HepG2 (cell line): ENCODE data around the gene ZNF653. TPM values are rescaled to one million over a fixed set of nuclear protein-coding genes. Genes with fewer than 3 reads are reported as not detected.

Experiments used
- AFF4 ChIP-seq: sonication (generic); formaldehyde crosslinking; IDR thresholded peaks from 2 replicates; pipeline ENCODE4 v1.4.0; 2020; ENCODE audit warnings: missing genetic modification reagents
- BHLHE40 ChIP-seq: IDR thresholded peaks from 2 replicates; pipeline ENCODE4 v1.6.1; 2011; ENCODE audit warnings: low read length, improper control_type of control experiment
- CERS6 ChIP-seq: sonication (generic); formaldehyde crosslinking; IDR thresholded peaks from 2 replicates; pipeline ENCODE4 v1.5.0; 2020; ENCODE audit warnings: missing genetic modification reagents
- EHMT2 ChIP-seq: fragments of 200-600 bp; sonication (generic); IDR thresholded peaks from 2 replicates; pipeline ENCODE4 v1.7.0; 2017; ENCODE audit warnings: antibody characterized with exemption, low read depth, low read length, borderline replicate concordance
- HMG20A ChIP-seq: IDR thresholded peaks from 2 replicates; pipeline ENCODE4 v1.6.1; 2016; ENCODE audit warnings: borderline replicate concordance
- HNF4A ChIP-seq: sonication (generic); formaldehyde crosslinking; IDR thresholded peaks from 2 replicates; pipeline ENCODE4 v1.4.0; 2020; ENCODE audit warnings: missing genetic modification reagents
- KIAA2018 ChIP-seq: sonication (generic); formaldehyde crosslinking; IDR thresholded peaks from 2 replicates; pipeline ENCODE4 v1.5.0; 2020; ENCODE audit warnings: mild to moderate bottlenecking, missing genetic modification reagents, borderline replicate concordance
- MXD3 ChIP-seq: IDR thresholded peaks from 2 replicates; pipeline ENCODE4 v1.6.1; 2016; ENCODE audit warnings: mild to moderate bottlenecking, missing biosample characterization, missing genetic modification reagents
- NCOA5 ChIP-seq: sonication (generic); formaldehyde crosslinking; IDR thresholded peaks from 2 replicates; pipeline ENCODE4 v1.4.0; 2020; ENCODE audit warnings: missing genetic modification reagents
- PHF5A ChIP-seq: IDR thresholded peaks from one replicate; pipeline ENCODE4 v1.6.1; 2018; ENCODE audit warnings: low read depth, missing genetic modification reagents; ENCODE audit not compliant: unreplicated experiment
- PLRG1 ChIP-seq: fragments of 450-650 bp; conservative IDR thresholded peaks from 2 replicates; pipeline ENCODE4 v1.6.1; 2016
- RFXANK ChIP-seq: IDR thresholded peaks from 2 replicates; pipeline ENCODE4 v1.6.1; 2016
- RNF2 ChIP-seq: fragments of 450-650 bp; conservative IDR thresholded peaks from 2 replicates; pipeline ENCODE4 v1.6.1; 2016; ENCODE audit warnings: low read depth
- SAP130 ChIP-seq: IDR thresholded peaks from 2 replicates; pipeline ENCODE4 v1.6.1; 2016; ENCODE audit warnings: low read depth
- SNAPC2 ChIP-seq: sonication (generic); formaldehyde crosslinking; IDR thresholded peaks from 2 replicates; pipeline ENCODE4 v1.8.1; 2022; ENCODE audit warnings: mild to moderate bottlenecking, missing genetic modification reagents
- ZMYM4 ChIP-seq: sonication (generic); formaldehyde crosslinking; IDR thresholded peaks from 2 replicates; pipeline ENCODE4 v1.8.1; 2023; ENCODE audit warnings: mild to moderate bottlenecking, missing genetic modification reagents
- ZNF549 ChIP-seq: sonication (generic); formaldehyde crosslinking; IDR thresholded peaks from 2 replicates; pipeline ENCODE4 v1.5.0; 2020; ENCODE audit warnings: missing genetic modification reagents
- ZNF891 ChIP-seq: sonication (generic); formaldehyde crosslinking; IDR thresholded peaks from 2 replicates; pipeline ENCODE4 v1.5.0; 2020; ENCODE audit warnings: mild to moderate bottlenecking, missing genetic modification reagents
- polyA plus RNA-seq, 8 experiments: library from polyadenylated mRNA; depleted of rRNA in 3 of 8; stranded (reverse) in 7 of 8; unstranded in 1 of 8; fragments of >200 nt; fragmentation: Illumina TruSeq in 4 of 8; extraction: Trizol in 4 of 8; gene quantifications; 2 replicates each; pipeline versions ENCODE4 v1.2.1 to v1.2.3, GENCODE V29; 2011 to 2016; ENCODE audit warnings: low read depth in 4 of 8, missing spikeins in 1 of 8, mixed read lengths in 1 of 8; ENCODE audit not compliant: insufficient read depth in 1 of 8
- total RNA-seq, 5 experiments: library from RNA; depleted of rRNA; stranded (reverse); fragments of >200 nt; fragmentation: Illumina TruSeq; extraction: Trizol; gene quantifications; 2 replicates each; pipeline ENCODE4 v1.2.3, GENCODE V29; 2016; ENCODE audit warnings: low read depth in 1 of 5

Gene ZNF653
- total and polyA plus RNA-seq, 2 of the 13 experiments (the other 11 are each of a cell fraction or from before 2014, with no cell fraction given) = 4.7 to 7.1 TPM

- TF ChIP-seq EHMT2 (no peak), ZNF549 (CRISPR knock-in tag) (no peak), MXD3 (CRISPR knock-in tag) (0 out of 2 replicates have a peak, but pooled peaks have one; percentile 31), SNAPC2 (no peak), PHF5A (CRISPR knock-in tag) (no peak), BHLHE40 (no peak; the same call in 1 of the 2 replicates), CERS6 (no peak), KIAA2018 (CRISPR knock-in tag) (no peak), PLRG1 (no peak), HNF4A (CRISPR knock-in tag) (no peak), SAP130 (CRISPR knock-in tag) (peak; percentile 44; the same call in 1 of the 2 replicates), AFF4 (CRISPR knock-in tag) (no peak), RFXANK (no peak), HMG20A (CRISPR knock-in tag) (no peak), ZNF891 (CRISPR knock-in tag) (no peak), NCOA5 (CRISPR knock-in tag) (no peak), ZMYM4 (peak; percentile 71), RNF2 (no peak)
Measured at GRCh38 chr19:11535792-11536595, 30.4 kb upstream of the ZNF653 start (continued).
